Choroid plexus epithelial cell (primary cell): Measurements from ENCODE around the gene CDON.

Source experiments
- DNase-seq: peaks from one replicate; pipeline ENCODE4 v3.0.0-alpha.2; 2010; ENCODE audit warnings: low read depth
- H3K4me3 ChIP-seq: 2 replicates; pipeline ENCODE4 v1.5.1; 2011; ENCODE audit warnings: low read depth, mild to moderate bottlenecking, control low read depth, low read length, moderate library complexity
- TF ChIP-seq, protein P1 (sequence below): conservative IDR thresholded peaks from 2 replicates; pipeline ENCODE4 v1.5.1; 2011; ENCODE audit warnings: low read depth, mild to moderate bottlenecking, control low read depth, inconsistent platforms, low read length, moderate library complexity

The CDON gene

DNA sequence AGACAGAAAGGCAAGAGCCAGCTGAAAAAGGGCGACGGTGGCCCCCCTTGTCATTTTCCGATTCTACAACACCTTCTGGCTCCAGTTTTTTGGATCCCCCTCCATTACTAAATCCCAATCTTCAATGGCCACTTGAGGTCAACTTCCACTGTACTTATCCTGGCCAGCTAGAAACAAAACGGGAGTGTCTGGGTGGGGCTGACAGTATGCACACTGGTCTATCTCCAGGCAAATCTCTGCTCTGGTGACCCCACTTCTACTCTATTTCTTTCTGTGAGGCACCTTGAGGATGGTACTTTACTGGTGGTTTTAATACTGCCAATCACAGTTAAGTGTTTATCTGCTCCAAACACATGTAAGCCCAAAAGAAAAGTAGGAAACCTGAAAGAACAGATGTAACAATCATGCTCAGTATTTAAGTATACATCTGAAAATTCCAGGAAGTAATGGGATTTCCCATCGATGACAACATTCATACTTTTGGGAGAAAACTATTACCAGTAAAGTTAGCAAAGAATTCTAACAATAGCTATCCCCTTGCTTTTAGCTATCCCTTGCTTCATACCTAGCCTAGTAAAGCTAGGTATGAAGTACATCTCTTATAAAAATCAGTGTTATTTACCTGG is 16.0 kb downstream of the CDON start:
- no peak overlapping the region for H3K4me3 ChIP-seq
- DNase-seq: no peak
- TF ChIP-seq, protein P1, sequence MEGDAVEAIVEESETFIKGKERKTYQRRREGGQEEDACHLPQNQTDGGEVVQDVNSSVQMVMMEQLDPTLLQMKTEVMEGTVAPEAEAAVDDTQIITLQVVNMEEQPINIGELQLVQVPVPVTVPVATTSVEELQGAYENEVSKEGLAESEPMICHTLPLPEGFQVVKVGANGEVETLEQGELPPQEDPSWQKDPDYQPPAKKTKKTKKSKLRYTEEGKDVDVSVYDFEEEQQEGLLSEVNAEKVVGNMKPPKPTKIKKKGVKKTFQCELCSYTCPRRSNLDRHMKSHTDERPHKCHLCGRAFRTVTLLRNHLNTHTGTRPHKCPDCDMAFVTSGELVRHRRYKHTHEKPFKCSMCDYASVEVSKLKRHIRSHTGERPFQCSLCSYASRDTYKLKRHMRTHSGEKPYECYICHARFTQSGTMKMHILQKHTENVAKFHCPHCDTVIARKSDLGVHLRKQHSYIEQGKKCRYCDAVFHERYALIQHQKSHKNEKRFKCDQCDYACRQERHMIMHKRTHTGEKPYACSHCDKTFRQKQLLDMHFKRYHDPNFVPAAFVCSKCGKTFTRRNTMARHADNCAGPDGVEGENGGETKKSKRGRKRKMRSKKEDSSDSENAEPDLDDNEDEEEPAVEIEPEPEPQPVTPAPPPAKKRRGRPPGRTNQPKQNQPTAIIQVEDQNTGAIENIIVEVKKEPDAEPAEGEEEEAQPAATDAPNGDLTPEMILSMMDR: no peak

DNA sequence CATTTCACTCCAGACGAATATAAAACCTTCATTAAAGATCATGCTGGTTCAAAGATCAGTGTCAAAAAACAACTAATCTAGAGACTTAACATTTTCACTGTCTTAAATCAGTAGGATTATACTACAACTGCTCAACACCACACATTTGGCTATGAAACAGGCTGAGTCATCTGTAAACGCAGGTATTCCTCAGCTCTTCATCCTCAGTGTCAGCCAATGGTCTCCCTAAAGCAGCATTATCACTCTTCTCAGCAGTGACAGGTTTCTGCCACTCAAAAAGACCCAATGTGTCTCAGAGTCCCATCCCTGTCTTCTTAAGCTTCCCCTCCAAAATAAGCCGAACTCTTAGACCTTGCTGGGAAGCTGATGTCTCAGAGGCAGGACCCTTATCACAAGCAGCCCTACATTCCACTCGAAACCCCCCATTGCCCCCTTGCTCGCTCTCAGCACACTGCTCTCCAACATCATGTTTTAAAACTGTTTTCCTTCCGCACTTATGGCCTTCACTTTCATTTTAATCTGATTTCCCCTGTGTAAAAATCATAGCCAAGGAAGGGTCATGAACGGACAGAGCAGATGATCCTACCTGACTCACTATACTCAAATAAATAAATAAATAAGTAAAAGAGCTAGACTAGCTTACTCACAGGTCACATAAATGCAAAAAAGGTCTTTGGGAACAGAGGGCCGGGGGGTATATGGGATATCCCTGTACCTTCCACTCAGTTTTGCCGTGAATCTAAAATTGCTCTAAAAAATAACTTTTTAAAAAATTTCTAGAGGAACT is 23.0 kb downstream of the CDON start:
- TF ChIP-seq, protein P1: no peak
- DNase-seq: no peak

DNA sequence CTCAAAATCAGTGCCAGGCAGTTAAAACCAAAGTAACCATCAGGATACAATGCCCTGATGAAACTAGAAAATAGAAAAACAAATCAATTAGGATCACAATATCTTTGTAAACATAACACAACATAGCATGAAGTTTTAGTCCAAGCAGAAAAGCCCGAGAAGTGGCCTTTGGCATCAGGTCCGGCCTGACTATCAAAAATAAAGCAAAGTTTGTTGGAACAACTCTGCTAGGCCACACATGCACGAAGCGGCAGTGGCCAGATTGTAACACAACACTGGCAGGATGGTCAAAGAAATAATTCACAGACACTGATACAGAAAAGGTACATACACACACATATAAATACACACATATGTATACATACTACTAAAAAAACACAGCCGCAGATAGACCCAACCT is 26.9 kb downstream of the CDON start:
- DNase-seq: no peak
- no peak overlapping the region for H3K4me3 ChIP-seq
- TF ChIP-seq, protein P1: no peak

More for the DNA sequence above, 23.0 kb downstream of the CDON start:
- H3K4me3 ChIP-seq: no peak overlapping the region

DNA sequence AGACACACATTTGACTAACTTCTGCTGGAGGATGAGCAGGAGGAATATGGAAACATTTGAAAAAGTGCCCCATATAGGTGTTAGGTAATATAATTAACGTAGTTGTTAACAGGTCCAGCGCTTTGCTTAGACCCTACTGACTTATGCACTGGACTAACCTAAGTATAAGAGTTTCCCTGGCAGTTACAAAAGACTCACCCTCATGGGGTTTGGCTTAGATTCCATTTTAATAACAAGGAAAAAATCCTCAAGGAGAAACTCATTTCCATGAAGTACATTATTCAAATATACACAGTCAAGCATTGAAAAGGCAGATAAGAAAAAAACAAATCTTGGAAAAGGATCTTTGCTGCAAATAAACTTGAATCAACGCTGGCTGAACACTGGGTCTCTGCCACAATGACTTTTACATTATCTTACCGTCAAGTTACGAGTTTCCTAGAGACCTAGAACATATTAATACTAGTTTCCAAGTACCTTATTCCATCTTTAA is 27.7 kb downstream of the CDON start:
- no peak for DNase-seq
- TF ChIP-seq, protein P1: no peak
- H3K4me3 ChIP-seq: no peak overlapping the region

DNA sequence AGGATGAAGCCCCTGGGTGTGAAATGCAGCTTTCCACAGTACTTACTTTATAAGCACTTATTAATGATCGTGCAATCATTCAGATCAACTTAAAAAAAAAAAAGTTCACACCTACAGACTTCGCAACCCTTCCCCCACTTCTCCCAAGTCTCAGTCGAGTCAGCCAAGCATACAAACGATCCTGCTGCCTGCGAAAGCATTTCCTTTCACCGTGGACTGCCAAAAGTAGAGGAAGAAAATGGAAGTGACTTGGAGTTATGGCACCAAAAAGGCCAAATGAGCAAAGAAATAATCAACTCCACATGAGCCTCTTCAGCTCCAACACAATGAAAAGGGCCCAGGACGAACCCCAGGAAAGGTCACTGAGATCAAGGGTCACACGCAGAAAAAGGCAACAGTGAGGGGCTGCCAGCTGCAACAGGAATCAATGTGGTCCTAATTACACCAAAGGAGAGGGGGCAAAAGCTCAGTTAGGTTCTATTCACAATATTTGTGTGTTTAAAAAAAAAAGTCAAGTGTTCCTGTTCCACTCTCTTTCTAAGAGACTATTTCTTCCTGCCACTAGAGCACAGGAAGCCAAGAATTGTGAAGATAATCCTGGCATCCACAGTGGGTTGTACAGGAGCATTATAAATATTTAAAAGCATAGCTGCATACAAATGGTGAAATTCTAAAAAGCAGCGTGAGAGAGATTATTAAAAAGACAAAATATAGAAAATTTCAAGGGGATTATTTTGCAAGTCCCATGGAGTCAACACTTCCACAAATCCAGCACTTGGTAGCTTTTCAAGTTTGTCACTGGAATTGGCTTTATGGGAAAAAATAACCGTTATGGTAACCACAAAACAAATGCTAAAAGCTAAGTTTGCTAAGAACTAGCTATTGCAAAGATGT is 28.4 kb downstream of the CDON start:
- TF ChIP-seq, protein P1: no peak
- no peak overlapping the region for H3K4me3 ChIP-seq
- no peak for DNase-seq

DNA sequence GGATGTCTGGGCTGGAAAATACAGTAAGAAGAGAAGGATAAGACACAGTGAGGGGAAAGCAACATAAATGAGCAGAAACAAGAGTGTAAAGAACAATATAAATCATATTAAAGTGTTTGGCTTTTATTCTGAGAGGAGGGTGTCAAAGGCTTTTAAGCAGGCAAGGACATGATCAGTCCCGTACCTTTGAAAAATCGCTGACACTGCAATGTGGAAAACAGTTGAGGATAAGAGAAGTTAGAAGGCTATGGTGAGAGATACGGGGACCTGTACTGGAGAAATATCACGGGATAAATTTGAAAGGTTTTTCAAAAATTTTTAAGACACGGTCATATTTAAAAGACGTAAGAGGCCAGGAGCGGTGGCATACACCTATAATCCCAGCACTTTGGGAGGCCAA is 30.3 kb downstream of the CDON start:
- TF ChIP-seq, protein P1: no peak
- H3K4me3 ChIP-seq: no peak overlapping the region
- DNase-seq: no peak
